Body of pancreas (tissue), 4 donors: ENCODE measurements around the gene CBX7. TPM values are rescaled to one million over a fixed set of nuclear protein-coding genes. Genes with fewer than 3 reads are reported as not detected.

Source experiments
- ATAC-seq: fragments of 150-250 bp; one replicate; pipeline ENCODE4 v1.9.1; 2016
- DNase-seq, 4 donors: peaks; one replicate each; pipeline ENCODE4 v3.0.0-alpha.2; 2019
- H3K27ac ChIP-seq, 4 donors: fragments of 200-600 bp; sonication (generic); 1 replicate in 3 of 4; 2 replicates in 1 of 4; pipeline versions ENCODE4 v1.5.1 to v1.6.1; 2016 to 2019; ENCODE audit warnings: mild to moderate bottlenecking in 1 of 4, mixed read lengths in 1 of 4, moderate library complexity in 1 of 4
- H3K27me3 ChIP-seq, 2 donors: fragments of 200-600 bp; sonication (generic); one replicate each; pipeline ENCODE4 v1.6.0; 2016; ENCODE audit warnings: mild to moderate bottlenecking in 1 of 2
- H3K36me3 ChIP-seq, 2 donors: fragments of 200-600 bp; sonication (generic); replicated peaks in 1 of 2; 2 replicates each; pipeline ENCODE4 v1.5.1; 2016; ENCODE audit warnings: low read depth in 2 of 2; ENCODE audit not compliant: insufficient read depth in 1 of 2
- H3K4me1 ChIP-seq: fragments of 200-600 bp; sonication (generic); one replicate; pipeline ENCODE4 v1.6.0; 2016
- H3K4me3 ChIP-seq, 2 donors: fragments of 200-600 bp; sonication (generic); 1 replicate in 1 of 2; 2 replicates in 1 of 2; pipeline ENCODE4 v1.5.1; 2016 to 2019
- H3K9me3 ChIP-seq, 3 donors: fragments of 200-600 bp; sonication (generic); 1 replicate in 2 of 3; 2 replicates in 1 of 3; pipeline ENCODE4 v1.5.1; 2016
- CTCF ChIP-seq, 7 experiments: fragments of 450-650 bp in 4 of 7; fragments of 200-600 bp in 3 of 7; sonication (generic) in 3 of 7; IDR thresholded peaks; one replicate each; pipeline ENCODE4 v1.5.1; 2016 to 2019; ENCODE audit warnings: antibody characterized with exemption in 7 of 7
- POLR2A ChIP-seq, 3 donors: fragments of 450-650 bp; IDR thresholded peaks; one replicate each; pipeline ENCODE4 v1.6.1; 2016; ENCODE audit warnings: antibody characterized with exemption in 3 of 3, mild to moderate bottlenecking in 2 of 3
- WGBS, 2 donors: methylation state at CpG; one replicate each; pipeline ENCODE4 v1.1.5; 2017; 5-methylcytosine and 5-hydroxymethylcytosine counted together
- intact Hi-C: fragments of 100-400 bp; cut with DNase I; formaldehyde crosslinking; loops from one replicate; pipeline ENCODE4 v1.15.1; 2023
- total RNA-seq, 2 donors: library from RNA; depleted of rRNA; stranded (reverse); fragments of >200 nt; gene quantifications; one replicate each; pipeline ENCODE4 v1.1.0, GENCODE V29; 2016

Gene CBX7
- total RNA-seq, 2 donors from 2014 or later = 38.1 to 41.2 TPM

- no peaks in the 10 kb centered on the region for H3K4me1 ChIP-seq
- peak in 1 of 4 donors; percentile 10 for DNase-seq
- ATAC-seq = no peak
- H3K27me3 ChIP-seq = no peaks in the 10 kb centered on the region
- no peak overlapping the region for H3K4me3 ChIP-seq
- no peak for TF ChIP-seq CTCF (IDR thresholded peaks at IDR 0.05)
- no peak for TF ChIP-seq POLR2A (IDR thresholded peaks at IDR 0.05)
- 91 to 92% methylated on average over 19 to 34 of the region's 35 CpGs for WGBS, 2 donors
- intact Hi-C loops = no loop called here
- H3K36me3 ChIP-seq = no peaks in the 10 kb centered on the region
- no peaks in the 10 kb centered on the region for H3K9me3 ChIP-seq
- H3K27ac ChIP-seq = no peak overlapping the region
Measured at GRCh38 chr22:39134366-39135091, 18.0 kb downstream of the CBX7 start.

GRCh38 chr22:39133871-39134270 lies 18.6 kb downstream of the CBX7 start:
- Histone ChIP-seq H3K4me1 (no peaks in the 10 kb centered on the region), H3K9me3 (no peaks in the 10 kb centered on the region), H3K36me3 (no peaks in the 10 kb centered on the region), H3K27me3 (no peaks in the 10 kb centered on the region), H3K4me3 (no peak overlapping the region), H3K27ac (no peak overlapping the region)
- ATAC-seq (no peak), DNase-seq (no peak)
- 90 to 94% methylated on average over 6 to 17 of the region's 17 CpGs for WGBS, 2 donors
- no peak for TF ChIP-seq CTCF (IDR thresholded peaks at IDR 0.05)
- TF ChIP-seq POLR2A (IDR thresholded peaks at IDR 0.05) = no peak
- intact Hi-C loops = no loop called here

GRCh38 chr22:39132871-39133524 lies 19.5 kb downstream of the CBX7 start:
- DNase-seq (no peak), ATAC-seq (no peak)
- Histone ChIP-seq H3K36me3 (no peaks in the 10 kb centered on the region), H3K27ac (no peak overlapping the region), H3K27me3 (no peaks in the 10 kb centered on the region), H3K4me1 (no peaks in the 10 kb centered on the region), H3K4me3 (no peak overlapping the region), H3K9me3 (no peaks in the 10 kb centered on the region)
- intact Hi-C loops = no loop called here
- TF ChIP-seq CTCF (IDR thresholded peaks at IDR 0.05) = no peak
- no peak for TF ChIP-seq POLR2A (IDR thresholded peaks at IDR 0.05)
- WGBS, 2 donors = 90 to 94% methylated on average over 20 to 22 of the region's 22 CpGs

- H3K4me1 ChIP-seq = no peaks in the 10 kb centered on the region
- TF ChIP-seq POLR2A (IDR thresholded peaks at IDR 0.05) (no peak), CTCF (IDR thresholded peaks at IDR 0.05) (no peak)
- 87% methylated on average over 6 of the region's 6 CpGs for WGBS, 2 donors
- H3K4me3 ChIP-seq = no peak overlapping the region
- no peaks in the 10 kb centered on the region for H3K27me3 ChIP-seq
- H3K9me3 ChIP-seq = no peaks in the 10 kb centered on the region
- H3K27ac ChIP-seq = no peak overlapping the region
- intact Hi-C loops = no loop called here
- DNase-seq = no peak
- ATAC-seq = no peak
- no peaks in the 10 kb centered on the region for H3K36me3 ChIP-seq
Measured at GRCh38 chr22:39132281-39132680, 20.2 kb downstream of the CBX7 start.
